A549 (cell line): ENCODE measurements around the gene FOXB2. TPM values are rescaled to one million over a fixed set of nuclear protein-coding genes. Genes with fewer than 3 reads are reported as not detected.
"Not testable (repeated sequence)": the region's sequence is repeated elsewhere in the genome, so short reads cannot be mapped to it uniquely, and the experiment has no call there.

Experiments used
- ATAC-seq, 2 experiments: fragments of 200-7000 bp in 1 of 2; fragments of >200 bp in 1 of 2; cut with Nextera tagmentation in 1 of 2; cut with Tn5 transposase in 1 of 2; 3 replicates each; pipeline versions ENCODE4 v1.8.0 to v1.9.1; 2018 to 2020; ENCODE audit warnings: mild to moderate bottlenecking in 1 of 2, moderate library complexity in 1 of 2
- CTCF ChIA-PET: fragments of 300-600 bp; sonication (Branson Sonifier 250); formaldehyde crosslinking; extraction: SDS; loops from one replicate; lab custom pipeline; 2021; ENCODE audit warnings: antibody characterized with exemption, inconsistent platforms; lab: Yijun Ruan, JAX
- POLR2A ChIA-PET: fragments of 350-600 bp; formaldehyde crosslinking; extraction: SDS; loops from one replicate; lab custom pipeline; 2021; ENCODE audit warnings: antibody characterized with exemption, inconsistent platforms; lab: Yijun Ruan, JAX
- DNase-seq, 2 experiments: peaks; one replicate each; pipeline versions ENCODE4 v3.0.0 to v3.0.0-alpha.2; 2011 to 2016; ENCODE audit warnings: low read depth in 1 of 2, low spot score in 1 of 2
- FAIRE-seq: peaks from 2 replicates; lab custom pipeline; 2011; peaks lifted over from hg19 to GRCh38; lab: Jason Lieb, UNC
- H3K27ac ChIP-seq, 2 experiments: fragments of >200 bp; sonication (Bioruptor Twin); formaldehyde crosslinking; 3 replicates each; pipeline ENCODE4 v1.5.1; 2016 to 2017
- H3K4me1 ChIP-seq: fragments of >200 bp; sonication (Bioruptor Twin); formaldehyde crosslinking; 3 replicates; pipeline ENCODE4 v1.6.1; 2016
- H3K4me2 ChIP-seq: fragments of >200 bp; sonication (Bioruptor Twin); formaldehyde crosslinking; 3 replicates; pipeline ENCODE4 v1.6.1; 2016
- H3K4me3 ChIP-seq: fragments of >200 bp; sonication (Bioruptor Twin); formaldehyde crosslinking; 3 replicates; pipeline ENCODE4 v1.5.1; 2016
- H3K9me3 ChIP-seq: fragments of >200 bp; sonication (Bioruptor Twin); formaldehyde crosslinking; 3 replicates; pipeline ENCODE4 v1.6.1; 2016
- BCL3 ChIP-seq: fragments of >200 bp; sonication (Bioruptor Twin); formaldehyde crosslinking; IDR thresholded peaks from 3 replicates; pipeline ENCODE4 v1.6.1; 2016
- CBX2 ChIP-seq: fragments of 200-600 bp; sonication (generic); IDR thresholded peaks from 2 replicates; pipeline ENCODE4 v1.6.1; 2016; ENCODE audit warnings: low read depth, mild to moderate bottlenecking, borderline replicate concordance
- CEBPB ChIP-seq, 2 experiments: fragments of >200 bp in 1 of 2; sonication (Bioruptor Twin) in 1 of 2; formaldehyde crosslinking in 1 of 2; IDR thresholded peaks; 2 replicates each; pipeline ENCODE4 v1.6.1; 2012 to 2016
- CTCF ChIP-seq: fragments of >200 bp; sonication (Bioruptor Twin); formaldehyde crosslinking; IDR thresholded peaks from 3 replicates; pipeline ENCODE4 v1.5.1; 2016
- EHF ChIP-seq: fragments of 250-450 bp; sonication (Bioruptor Pico); IDR thresholded peaks from 2 replicates; pipeline ENCODE4 v1.5.0; 2020; ENCODE audit warnings: mild to moderate bottlenecking
- EP300 ChIP-seq, 2 experiments: fragments of >200 bp; sonication (Bioruptor Twin); formaldehyde crosslinking; IDR thresholded peaks; 2 replicates in 1 of 2; 3 replicates in 1 of 2; pipeline ENCODE4 v1.6.1; 2016 to 2017
- ESRRA ChIP-seq: fragments of 150-350 bp; IDR thresholded peaks from 2 replicates; pipeline ENCODE4 v1.6.1; 2014; ENCODE audit warnings: mild to moderate bottlenecking, low read length, borderline replicate concordance
- FOSL2 ChIP-seq, 2 experiments: fragments of 450-650 bp in 1 of 2; fragments of >200 bp in 1 of 2; sonication (Bioruptor Twin) in 1 of 2; formaldehyde crosslinking; IDR thresholded peaks; 2 replicates each; pipeline versions ENCODE4 v1.5.0 to v1.6.1; 2016 to 2020; ENCODE audit warnings: mild to moderate bottlenecking in 1 of 2, moderate library complexity in 1 of 2
- GATA3 ChIP-seq: IDR thresholded peaks from 2 replicates; pipeline ENCODE4 v1.6.1; 2012; ENCODE audit warnings: borderline replicate concordance
- HES2 ChIP-seq: fragments of >200 bp; sonication (Bioruptor Twin); formaldehyde crosslinking; IDR thresholded peaks from 2 replicates; pipeline ENCODE4 v1.6.1; 2016
- HOXB5 ChIP-seq: fragments of 250-450 bp; sonication (Bioruptor Pico); IDR thresholded peaks from 2 replicates; pipeline ENCODE4 v1.5.0; 2020; ENCODE audit warnings: mild to moderate bottlenecking, moderate library complexity
- JUN ChIP-seq, 2 experiments: fragments of >200 bp; sonication (Bioruptor Twin); formaldehyde crosslinking; IDR thresholded peaks; 2 replicates in 1 of 2; 3 replicates in 1 of 2; pipeline ENCODE4 v1.6.1; 2016 to 2017
- JUNB ChIP-seq: fragments of >200 bp; sonication (Bioruptor Twin); formaldehyde crosslinking; IDR thresholded peaks from 2 replicates; pipeline ENCODE4 v1.6.1; 2016
- MAFK ChIP-seq: fragments of 450-650 bp; IDR thresholded peaks from 2 replicates; pipeline ENCODE4 v1.6.1; 2014; ENCODE audit not compliant: partially characterized antibody
- MYC ChIP-seq: IDR thresholded peaks from 2 replicates; pipeline ENCODE4 v1.6.1; 2012; ENCODE audit warnings: mild to moderate bottlenecking, inconsistent platforms, low read length, improper control_type of control experiment, borderline replicate concordance
- NPAS2 ChIP-seq: fragments of 250-450 bp; sonication (Bioruptor Pico); IDR thresholded peaks from 2 replicates; pipeline ENCODE4 v1.8.0; 2022; ENCODE audit warnings: mild to moderate bottlenecking, moderate library complexity, borderline replicate concordance
- POLR2A ChIP-seq: IDR thresholded peaks from 2 replicates; pipeline ENCODE4 v1.6.1; 2012; ENCODE audit warnings: mild to moderate bottlenecking, low read length
- RFX5 ChIP-seq: fragments of 450-650 bp; IDR thresholded peaks from 2 replicates; pipeline ENCODE4 v1.7.1; 2014; ENCODE audit warnings: antibody characterized with exemption, mild to moderate bottlenecking, moderate library complexity
- SMC3 ChIP-seq: fragments of >200 bp; sonication (Bioruptor Twin); formaldehyde crosslinking; IDR thresholded peaks from 3 replicates; pipeline ENCODE4 v1.6.1; 2018; ENCODE audit warnings: inconsistent platforms
- TFCP2L1 ChIP-seq: fragments of 250-450 bp; sonication (Bioruptor Pico); IDR thresholded peaks from 2 replicates; pipeline ENCODE4 v1.5.0; 2021; ENCODE audit warnings: mild to moderate bottlenecking
- TP53 ChIP-seq: fragments of 250-450 bp; sonication (Bioruptor Pico); IDR thresholded peaks from 2 replicates; pipeline ENCODE4 v1.5.0; 2021; ENCODE audit warnings: mild to moderate bottlenecking, moderate library complexity
- ZC3H11A ChIP-seq: fragments of 450-650 bp; IDR thresholded peaks from 2 replicates; pipeline ENCODE4 v1.6.1; 2014; ENCODE audit warnings: antibody characterized with exemption, mild to moderate bottlenecking
- WGBS: methylation state at CpG from one replicate; pipeline ENCODE4 v1.1.6; 2017; ENCODE audit errors: missing lambda C conversion rate; 5-methylcytosine and 5-hydroxymethylcytosine counted together
- polyA plus RNA-seq, 4 experiments: library from polyadenylated mRNA; depleted of rRNA in 3 of 4; stranded (reverse); fragments of >200 nt; fragmentation: RNase III in 1 of 4; extraction: RNeasy Plus Mini Kit Qiagen cat#74134 plus additional on column Dnase treatment in 1 of 4; gene quantifications; 2 replicates in 3 of 4; 3 replicates in 1 of 4; pipeline ENCODE4 v1.2.3, GENCODE V29; 2011 to 2017
- TF ChIP-seq, protein P1 (sequence below): IDR thresholded peaks from 2 replicates; pipeline ENCODE4 v1.6.1; 2012
- TF ChIP-seq, protein P2 (sequence below): fragments of 250-450 bp; sonication (Bioruptor Pico); IDR thresholded peaks from 2 replicates; pipeline ENCODE4 v1.5.0; 2020; ENCODE audit warnings: low read depth, mild to moderate bottlenecking, moderate library complexity

Gene FOXB2
- polyA plus RNA-seq, 2 of the 4 experiments (the other 2 are of a cell fraction), result not detected

GRCh38 chr9:77043743-77044142 is 24.3 kb downstream of the FOXB2 start:
- WGBS, result 61% methylated on average over 4 of the region's 4 CpGs
- H3K9me3 ChIP-seq, H3K4me1 ChIP-seq, H3K27ac ChIP-seq, FAIRE-seq, H3K4me2 ChIP-seq, H3K4me3 ChIP-seq, ATAC-seq, POLR2A ChIA-PET, DNase-seq: not testable (repeated sequence)
- peak; percentile 90 for TF ChIP-seq RFX5
- CTCF ChIA-PET, result interaction anchor here (0.5 kb wide), 1 partner anchor 219 kb away, joined by 4 read pairs; no protein-coding TSS in a partner anchor

- CTCF ChIA-PET, FAIRE-seq, POLR2A ChIA-PET, H3K4me3 ChIP-seq, ATAC-seq, H3K4me2 ChIP-seq, DNase-seq, H3K9me3 ChIP-seq, H3K27ac ChIP-seq: not testable (repeated sequence)
- peaks cover 11% of the 10 kb centered on the region; the same call in 2 of the 3 replicates for H3K4me1 ChIP-seq
- no CpG with 5 or more reads among the region's 31 CpGs for WGBS
Observed at GRCh38 chr9:77060681-77061080, 41.2 kb downstream of the FOXB2 start.

GRCh38 chr9:77063645-77064285 is 44.3 kb downstream of the FOXB2 start:
- Histone ChIP-seq H3K9me3 (no peaks in the 10 kb centered on the region), H3K4me2 (peak overlapping the region; percentile 55), H3K4me3 (no peak overlapping the region), H3K27ac (peak overlapping the region; percentile 54 to 56; a peak in 4 of 6 replicates), H3K4me1 (peaks cover 11% of the 10 kb centered on the region; the same call in 2 of the 3 replicates)
- CTCF ChIA-PET, result interaction anchor here (1.0 to 1.4 kb wide), 2 partner anchors 8 to 10 kb away, joined by 4 to 5 read pairs; no protein-coding TSS in a partner anchor
- POLR2A ChIA-PET, result no interaction called here
- TF ChIP-seq BCL3 (no peak), JUN (IDR thresholded peaks at IDR 0.05) (0 out of 5 replicates have a peak, but pooled peaks of 1 of the 2 experiments have one; percentile 28), NPAS2 (CRISPR knock-in tag) (no peak), RFX5 (no peak), HOXB5 (CRISPR knock-in tag) (no peak), EHF (CRISPR knock-in tag) (no peak), POLR2A (no peak), HES2 (no peak), CTCF (no peak), JUNB (peak; percentile 47; the same call in 1 of the 2 replicates), CBX2 (no peak), MYC (no peak), SMC3 (no peak), MAFK (peak; percentile 94), FOSL2 (IDR thresholded peaks at IDR 0.05) (peak; percentile 46; the same call in 1 of the 2 replicates), FOSL2 (CRISPR knock-in tag; IDR thresholded peaks at IDR 0.05) (peak; percentile 70), GATA3 (0 out of 2 replicates have a peak, but pooled peaks have one; percentile 32), ZC3H11A (no peak), TP53 (CRISPR knock-in tag) (no peak), TFCP2L1 (CRISPR knock-in tag) (no peak), EP300 (IDR thresholded peaks at IDR 0.05) (no peak), ESRRA (no peak), CEBPB (IDR thresholded peaks at IDR 0.05) (no peak)
- TF ChIP-seq, protein P1, sequence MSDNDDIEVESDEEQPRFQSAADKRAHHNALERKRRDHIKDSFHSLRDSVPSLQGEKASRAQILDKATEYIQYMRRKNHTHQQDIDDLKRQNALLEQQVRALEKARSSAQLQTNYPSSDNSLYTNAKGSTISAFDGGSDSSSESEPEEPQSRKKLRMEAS, result peak; percentile 48
- TF ChIP-seq, protein P2, sequence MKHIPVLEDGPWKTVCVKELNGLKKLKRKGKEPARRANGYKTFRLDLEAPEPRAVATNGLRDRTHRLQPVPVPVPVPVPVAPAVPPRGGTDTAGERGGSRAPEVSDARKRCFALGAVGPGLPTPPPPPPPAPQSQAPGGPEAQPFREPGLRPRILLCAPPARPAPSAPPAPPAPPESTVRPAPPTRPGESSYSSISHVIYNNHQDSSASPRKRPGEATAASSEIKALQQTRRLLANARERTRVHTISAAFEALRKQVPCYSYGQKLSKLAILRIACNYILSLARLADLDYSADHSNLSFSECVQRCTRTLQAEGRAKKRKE (CRISPR knock-in tag), result no peak
- WGBS, result 11% methylated on average over 6 of the region's 6 CpGs
- DNase-seq (peak in 1 of 2 experiments; percentile 74), FAIRE-seq (no peak), ATAC-seq (peak; percentile 90 to 97)
